ENCODE measurements around the gene DARS1. TPM values are rescaled to one million over a fixed set of nuclear protein-coding genes. Genes with fewer than 3 reads are reported as not detected.

Gene DARS1
- total and polyA plus RNA-seq, 2 experiments from 2014 or later = 67.0 to 69.5 TPM

GRCh38 chr2:136008205-136008865 is 22.9 kb upstream of the DARS1 start:
- H3K4me2 ChIP-seq = no peak overlapping the region
- no peaks in the 10 kb centered on the region for H3K9me2 ChIP-seq (replicated peaks; ENCODE audit: insufficient read depth)
- no peaks in the 10 kb centered on the region for H3K36me3 ChIP-seq (replicated peaks; ENCODE audit: insufficient read depth, low read depth)
- no peak for DNase-seq (ENCODE audit: low spot score)
- H3K9me3 ChIP-seq (ENCODE audit: low read depth) = no peaks in the 10 kb centered on the region
- H3K79me2 ChIP-seq = no peaks in the 10 kb centered on the region
- H4K20me1 ChIP-seq (ENCODE audit: insufficient read depth, poor library complexity, severe bottlenecking) = no peaks in the 10 kb centered on the region
- H2AFZ ChIP-seq = no peak overlapping the region
- H3K27me3 ChIP-seq = no peaks in the 10 kb centered on the region
- WGBS (ENCODE audit: low lambda C conversion rate, missing lambda C conversion rate) = 92% methylated on average over 9 of the region's 9 CpGs
- no peak overlapping the region for H3K27ac ChIP-seq
- no peaks in the 10 kb centered on the region for H3K4me1 ChIP-seq (ENCODE audit: insufficient read depth)
- TF ChIP-seq, protein P1, sequence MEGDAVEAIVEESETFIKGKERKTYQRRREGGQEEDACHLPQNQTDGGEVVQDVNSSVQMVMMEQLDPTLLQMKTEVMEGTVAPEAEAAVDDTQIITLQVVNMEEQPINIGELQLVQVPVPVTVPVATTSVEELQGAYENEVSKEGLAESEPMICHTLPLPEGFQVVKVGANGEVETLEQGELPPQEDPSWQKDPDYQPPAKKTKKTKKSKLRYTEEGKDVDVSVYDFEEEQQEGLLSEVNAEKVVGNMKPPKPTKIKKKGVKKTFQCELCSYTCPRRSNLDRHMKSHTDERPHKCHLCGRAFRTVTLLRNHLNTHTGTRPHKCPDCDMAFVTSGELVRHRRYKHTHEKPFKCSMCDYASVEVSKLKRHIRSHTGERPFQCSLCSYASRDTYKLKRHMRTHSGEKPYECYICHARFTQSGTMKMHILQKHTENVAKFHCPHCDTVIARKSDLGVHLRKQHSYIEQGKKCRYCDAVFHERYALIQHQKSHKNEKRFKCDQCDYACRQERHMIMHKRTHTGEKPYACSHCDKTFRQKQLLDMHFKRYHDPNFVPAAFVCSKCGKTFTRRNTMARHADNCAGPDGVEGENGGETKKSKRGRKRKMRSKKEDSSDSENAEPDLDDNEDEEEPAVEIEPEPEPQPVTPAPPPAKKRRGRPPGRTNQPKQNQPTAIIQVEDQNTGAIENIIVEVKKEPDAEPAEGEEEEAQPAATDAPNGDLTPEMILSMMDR (IDR thresholded peaks at IDR 0.05; ENCODE audit: poor library complexity) = no peak
- TF ChIP-seq EZH2 (IDR thresholded peaks at IDR 0.05; ENCODE audit: borderline replicate concordance) (no peak), EZH2phosphoT487 (IDR thresholded peaks at IDR 0.05; ENCODE audit: low read depth, severe bottlenecking, unreplicated experiment) (no peak)
- H3K4me3 ChIP-seq = no peak overlapping the region

DNA sequence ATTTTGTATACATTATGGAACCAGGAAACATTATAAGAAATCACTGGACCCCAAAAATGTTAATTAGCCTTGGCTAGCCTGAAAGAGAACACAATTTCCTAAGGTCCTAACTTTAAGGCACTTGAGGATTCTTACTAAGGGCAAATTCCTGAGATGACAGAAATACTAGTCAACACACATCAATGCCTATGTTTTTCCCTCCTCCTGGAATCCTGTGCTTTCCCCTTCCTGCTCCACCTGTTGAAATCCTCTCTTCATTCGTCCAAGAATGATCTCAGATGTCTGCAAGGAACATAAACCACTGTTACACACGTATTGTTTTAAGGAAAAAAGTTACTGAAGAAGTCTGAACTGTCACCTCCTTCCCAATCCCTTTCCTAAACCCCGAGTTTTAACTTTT is 21.2 kb upstream of the DARS1 start:
- no peaks in the 10 kb centered on the region for H3K9me2 ChIP-seq (replicated peaks; ENCODE audit: insufficient read depth)
- no peaks in the 10 kb centered on the region for H3K9me3 ChIP-seq (ENCODE audit: low read depth)
- no peaks in the 10 kb centered on the region for H3K27me3 ChIP-seq
- no peaks in the 10 kb centered on the region for H3K79me2 ChIP-seq
- TF ChIP-seq, protein P1 (IDR thresholded peaks at IDR 0.05; ENCODE audit: poor library complexity) = no peak
- TF ChIP-seq EZH2 (IDR thresholded peaks at IDR 0.05; ENCODE audit: borderline replicate concordance) = no peak
- TF ChIP-seq EZH2phosphoT487 (IDR thresholded peaks at IDR 0.05; ENCODE audit: low read depth, severe bottlenecking, unreplicated experiment) = no peak
- WGBS (ENCODE audit: low lambda C conversion rate, missing lambda C conversion rate) = 58% methylated on average over 3 of the region's 3 CpGs
- H2AFZ ChIP-seq = no peak overlapping the region
- no peak overlapping the region for H3K4me3 ChIP-seq
- no peaks in the 10 kb centered on the region for H3K36me3 ChIP-seq (replicated peaks; ENCODE audit: insufficient read depth, low read depth)
- H3K4me2 ChIP-seq = no peak overlapping the region
- no peaks in the 10 kb centered on the region for H3K4me1 ChIP-seq (ENCODE audit: insufficient read depth)
- H3K27ac ChIP-seq = no peak overlapping the region
- no peaks in the 10 kb centered on the region for H4K20me1 ChIP-seq (ENCODE audit: insufficient read depth, poor library complexity, severe bottlenecking)
- DNase-seq (ENCODE audit: low spot score) = no peak

DNA sequence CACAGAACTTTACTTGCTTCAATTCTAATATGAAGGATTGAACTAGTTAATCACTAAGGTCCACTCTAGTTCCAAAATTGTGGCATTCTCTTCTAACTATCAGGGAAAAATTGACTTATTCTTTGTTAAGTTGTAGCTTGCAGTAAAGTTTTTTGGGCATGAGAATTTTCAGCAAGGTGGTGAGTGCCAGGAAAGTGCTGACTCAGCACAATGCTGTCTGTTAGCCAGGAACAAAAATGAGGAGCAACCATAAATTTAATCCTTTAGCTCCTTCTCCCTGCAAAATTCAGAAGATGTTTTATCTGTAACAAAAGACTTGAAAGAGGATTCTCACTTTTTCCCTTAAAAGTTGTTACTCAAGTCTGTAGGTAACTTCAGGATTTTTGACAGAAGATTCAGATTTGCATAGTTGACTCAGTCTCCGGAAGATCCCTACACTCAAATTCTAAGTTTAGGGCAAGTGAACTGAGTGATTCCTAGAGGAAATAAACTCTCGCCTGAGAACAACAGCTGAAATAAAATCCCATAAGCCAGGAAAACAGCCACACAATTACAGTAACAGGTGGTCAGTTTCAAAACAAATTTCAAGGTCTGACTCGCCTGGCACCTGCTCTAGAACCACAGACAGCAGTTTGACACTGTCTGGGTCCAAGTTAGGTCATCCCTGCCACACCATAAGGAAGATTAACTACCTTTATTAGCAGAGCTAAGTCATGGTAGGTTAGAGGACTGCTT is 20.2 kb upstream of the DARS1 start:
- TF ChIP-seq EZH2 (IDR thresholded peaks at IDR 0.05; ENCODE audit: borderline replicate concordance) (no peak), EZH2phosphoT487 (IDR thresholded peaks at IDR 0.05; ENCODE audit: low read depth, severe bottlenecking, unreplicated experiment) (no peak)
- TF ChIP-seq, protein P1 (IDR thresholded peaks at IDR 0.05; ENCODE audit: poor library complexity) = no peak
- Histone ChIP-seq H3K79me2 (no peaks in the 10 kb centered on the region), H3K27me3 (no peaks in the 10 kb centered on the region), H2AFZ (no peak overlapping the region), H3K36me3 (replicated peaks; ENCODE audit: insufficient read depth, low read depth) (no peaks in the 10 kb centered on the region), H3K27ac (no peak overlapping the region), H3K4me2 (no peak overlapping the region), H3K9me2 (replicated peaks; ENCODE audit: insufficient read depth) (no peaks in the 10 kb centered on the region), H3K9me3 (ENCODE audit: low read depth) (no peaks in the 10 kb centered on the region), H4K20me1 (ENCODE audit: insufficient read depth, poor library complexity, severe bottlenecking) (no peaks in the 10 kb centered on the region), H3K4me3 (no peak overlapping the region), H3K4me1 (ENCODE audit: insufficient read depth) (no peaks in the 10 kb centered on the region)
- DNase-seq (ENCODE audit: low spot score) = no peak
- 84% methylated on average over 3 of the region's 3 CpGs for WGBS (ENCODE audit: low lambda C conversion rate, missing lambda C conversion rate)
